Esophagus muscularis mucosa (tissue), 4 donors: ENCODE results near the gene HOMEZ. TPM values are rescaled to one million over a fixed set of nuclear protein-coding genes. Genes with fewer than 3 reads are reported as not detected.

Experiments used
- DNase-seq: peaks from one replicate; pipeline ENCODE4 v3.0.0-alpha.2; 2017; ENCODE audit errors: extremely low spot score
- H3K27ac ChIP-seq, 4 donors: fragments of 200-600 bp; sonication (generic); replicated peaks in 1 of 4; 1 replicate in 3 of 4; 2 replicates in 1 of 4; pipeline ENCODE4 v1.5.1; 2016 to 2019; ENCODE audit warnings: mild to moderate bottlenecking in 1 of 4
- H3K27me3 ChIP-seq, 4 donors: fragments of 200-600 bp; sonication (generic); one replicate each; pipeline versions ENCODE4 v1.5.1 to v1.6.0; 2016 to 2019
- H3K36me3 ChIP-seq, 4 donors: fragments of 200-600 bp; sonication (generic); one replicate each; pipeline ENCODE4 v1.5.1; 2016 to 2019
- H3K4me1 ChIP-seq, 4 donors: fragments of 200-600 bp; sonication (generic); one replicate each; pipeline ENCODE4 v1.5.1; 2016 to 2019
- H3K4me3 ChIP-seq, 4 donors: fragments of 200-600 bp; sonication (generic); 1 replicate in 2 of 4; 2 replicates in 2 of 4; pipeline ENCODE4 v1.5.1; 2016 to 2019; ENCODE audit warnings: mild to moderate bottlenecking in 4 of 4, moderate library complexity in 1 of 4
- H3K9me3 ChIP-seq, 4 donors: fragments of 200-600 bp; sonication (generic); 1 replicate in 3 of 4; 2 replicates in 1 of 4; pipeline ENCODE4 v1.5.1; 2016 to 2019
- EP300 ChIP-seq: sonication (generic); formaldehyde crosslinking; IDR thresholded peaks from one replicate; pipeline ENCODE4 v1.6.1; 2017; ENCODE audit warnings: antibody characterized with exemption
- POLR2A ChIP-seq: fragments of 450-650 bp; IDR thresholded peaks from one replicate; pipeline ENCODE4 v1.6.1; 2017; ENCODE audit warnings: antibody characterized with exemption, moderate library complexity, mild to moderate bottlenecking, low read depth
- POLR2AphosphoS5 ChIP-seq, 2 donors: sonication (generic); formaldehyde crosslinking; IDR thresholded peaks; one replicate each; pipeline ENCODE4 v1.6.1; 2017; ENCODE audit warnings: antibody characterized with exemption in 2 of 2
- WGBS: methylation state at CpG from one replicate; pipeline ENCODE4 v1.1.5; 2018; 5-methylcytosine and 5-hydroxymethylcytosine counted together
- intact Hi-C: fragments of 100-400 bp; cut with DNase I; formaldehyde crosslinking; loops from one replicate; pipeline ENCODE4 v1.15.1; 2023
- total RNA-seq, 4 donors: library from RNA; depleted of rRNA; stranded (reverse); fragments of >200 nt; gene quantifications; one replicate each; pipeline versions ENCODE4 v1.1.0 to v1.2.1, GENCODE V29; 2016
- TF ChIP-seq, protein P1 (sequence below), 3 experiments: fragments of 200-600 bp in 2 of 3; fragments of 450-650 bp in 1 of 3; sonication (generic) in 2 of 3; IDR thresholded peaks; one replicate each; pipeline ENCODE4 v1.5.1; 2017 to 2019; ENCODE audit warnings: antibody characterized with exemption in 3 of 3, mild to moderate bottlenecking in 2 of 3, moderate library complexity in 1 of 3

HOMEZ gene
- total RNA-seq, 4 donors from 2014 or later: 8.3 to 14.2 (median 12.4) TPM

DNA sequence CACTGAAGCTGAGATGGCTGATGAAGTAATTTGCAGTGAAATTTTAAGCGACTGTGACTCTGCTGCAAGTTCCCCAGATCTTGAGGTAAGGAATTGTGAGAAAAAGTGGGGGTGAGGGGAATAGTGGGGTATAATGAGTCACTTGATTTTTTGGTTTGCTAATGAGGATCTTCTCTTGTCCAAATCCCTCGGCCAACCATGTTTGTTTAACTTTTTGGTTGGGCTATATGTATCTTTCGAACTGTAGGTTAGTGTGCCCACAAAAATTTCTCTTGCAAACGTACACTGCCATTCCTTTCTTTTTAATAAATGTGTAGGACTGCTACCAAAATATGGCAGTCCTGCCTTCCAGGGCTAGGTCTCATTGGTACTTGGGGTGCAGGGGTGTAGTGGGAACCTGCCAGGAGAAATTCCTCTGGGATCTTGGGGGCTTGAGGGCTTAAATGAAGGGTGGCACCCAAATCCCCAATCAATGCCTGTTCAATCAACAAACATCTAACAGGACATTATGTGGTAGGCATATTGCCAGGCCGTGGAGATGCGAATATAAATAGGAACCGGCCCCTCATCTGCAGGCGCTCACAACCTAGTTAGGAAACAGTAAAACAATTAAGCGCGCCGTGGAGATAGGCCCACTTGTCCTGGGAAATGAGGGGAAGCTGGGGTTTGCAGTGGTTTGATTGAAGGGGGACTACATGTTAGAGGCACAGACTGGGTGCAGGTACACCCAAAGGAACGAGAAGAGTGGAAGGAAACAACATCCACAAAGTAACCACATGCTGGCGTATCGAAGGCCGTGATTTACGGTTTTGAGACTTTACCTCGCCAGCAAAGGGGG lies 34.0 kb upstream of the HOMEZ start:
- no peaks in the 10 kb centered on the region for H3K9me3 ChIP-seq
- WGBS: 89% methylated on average over 17 of the region's 17 CpGs
- H3K27ac ChIP-seq: peak overlapping the region; percentile 89 to 99 (median 98)
- peaks cover 15 to 27% (median 22%) of the 10 kb centered on the region in 4 donors for H3K36me3 ChIP-seq
- DNase-seq: no peak
- no peaks in the 10 kb centered on the region for H3K27me3 ChIP-seq
- peaks cover 16 to 36% (median 27%) of the 10 kb centered on the region in 4 donors for H3K4me1 ChIP-seq
- intact Hi-C loops: loop anchor here (5.0 to 10.0 kb wide), 2 partner anchors 237 to 395 kb away; partner anchors contain the start of genes PRMT5 and THTPA
- peak overlapping the region; percentile 87 to 99 (median 94) for H3K4me3 ChIP-seq
- TF ChIP-seq POLR2A (no peak), EP300 (no peak), POLR2AphosphoS5 (IDR thresholded peaks at IDR 0.05) (no peak)
- TF ChIP-seq, protein P1, sequence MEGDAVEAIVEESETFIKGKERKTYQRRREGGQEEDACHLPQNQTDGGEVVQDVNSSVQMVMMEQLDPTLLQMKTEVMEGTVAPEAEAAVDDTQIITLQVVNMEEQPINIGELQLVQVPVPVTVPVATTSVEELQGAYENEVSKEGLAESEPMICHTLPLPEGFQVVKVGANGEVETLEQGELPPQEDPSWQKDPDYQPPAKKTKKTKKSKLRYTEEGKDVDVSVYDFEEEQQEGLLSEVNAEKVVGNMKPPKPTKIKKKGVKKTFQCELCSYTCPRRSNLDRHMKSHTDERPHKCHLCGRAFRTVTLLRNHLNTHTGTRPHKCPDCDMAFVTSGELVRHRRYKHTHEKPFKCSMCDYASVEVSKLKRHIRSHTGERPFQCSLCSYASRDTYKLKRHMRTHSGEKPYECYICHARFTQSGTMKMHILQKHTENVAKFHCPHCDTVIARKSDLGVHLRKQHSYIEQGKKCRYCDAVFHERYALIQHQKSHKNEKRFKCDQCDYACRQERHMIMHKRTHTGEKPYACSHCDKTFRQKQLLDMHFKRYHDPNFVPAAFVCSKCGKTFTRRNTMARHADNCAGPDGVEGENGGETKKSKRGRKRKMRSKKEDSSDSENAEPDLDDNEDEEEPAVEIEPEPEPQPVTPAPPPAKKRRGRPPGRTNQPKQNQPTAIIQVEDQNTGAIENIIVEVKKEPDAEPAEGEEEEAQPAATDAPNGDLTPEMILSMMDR (IDR thresholded peaks at IDR 0.05): no peak

DNA sequence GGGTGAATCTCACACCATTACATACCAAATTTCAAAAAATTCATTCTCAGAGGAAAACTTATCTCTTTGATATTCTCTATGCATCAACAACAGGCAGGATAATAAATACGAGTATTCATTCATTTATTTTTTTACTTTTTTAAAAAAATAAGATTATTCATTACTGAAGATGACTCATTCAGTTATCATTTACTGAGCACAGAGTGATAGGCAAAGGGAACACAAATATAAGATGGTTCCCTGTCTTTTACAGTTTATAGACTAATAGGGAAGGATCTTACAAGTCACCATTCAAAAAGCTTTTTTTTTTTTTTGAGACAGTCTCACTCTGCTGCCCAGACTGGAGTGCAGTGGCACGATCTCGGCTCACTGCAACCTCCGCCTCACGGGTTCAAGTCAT lies 30.4 kb upstream of the HOMEZ start:
- Histone ChIP-seq H3K4me1 (peaks cover 0 to 8% (median 7%) of the 10 kb centered on the region in 4 donors), H3K9me3 (no peaks in the 10 kb centered on the region), H3K27me3 (no peaks in the 10 kb centered on the region), H3K4me3 (no peak overlapping the region), H3K36me3 (peaks cover under 1 to 15% (median 5%) of the 10 kb centered on the region in 4 donors), H3K27ac (no peak overlapping the region)
- no peak for DNase-seq
- intact Hi-C loops: loop anchor here (10.0 kb wide), 1 partner anchor 391 kb away; the partner anchor contains the start of gene PRMT5
- TF ChIP-seq EP300: no peak
- no peak for TF ChIP-seq POLR2AphosphoS5 (IDR thresholded peaks at IDR 0.05)
- TF ChIP-seq, protein P1 (IDR thresholded peaks at IDR 0.05): no peak
- WGBS: 88% methylated on average over 5 of the region's 5 CpGs

DNA sequence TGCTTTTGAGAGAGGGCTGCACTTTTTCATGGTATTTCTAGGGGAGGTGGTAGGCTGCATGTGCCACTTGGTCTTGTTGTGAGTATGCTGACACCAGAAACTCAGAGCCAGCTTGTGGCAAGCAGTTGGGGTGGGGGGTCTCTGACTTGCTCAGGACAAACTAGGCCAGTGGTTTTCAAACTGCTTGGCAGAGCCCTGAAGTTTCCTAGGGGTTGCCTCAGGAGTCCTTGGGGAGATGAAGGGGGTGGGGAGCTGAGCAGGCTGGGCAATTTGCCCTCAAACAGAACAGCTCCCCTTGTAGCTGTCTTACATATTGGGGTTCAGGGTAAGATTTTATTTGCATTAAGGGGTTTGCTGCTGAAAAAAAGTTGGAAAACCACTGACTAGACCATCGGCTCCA lies 24.6 kb upstream of the HOMEZ start:
- TF ChIP-seq, protein P1 (IDR thresholded peaks at IDR 0.05): no peak
- TF ChIP-seq POLR2AphosphoS5 (IDR thresholded peaks at IDR 0.05) (no peak), EP300 (no peak), POLR2A (no peak)
- no peaks in the 10 kb centered on the region for H3K9me3 ChIP-seq
- H3K4me1 ChIP-seq: peaks cover 28 to 42% (median 40%) of the 10 kb centered on the region in 4 donors
- no peak overlapping the region for H3K4me3 ChIP-seq
- peaks cover 10 to 46% (median 32%) of the 10 kb centered on the region in 4 donors for H3K36me3 ChIP-seq
- no peak overlapping the region for H3K27ac ChIP-seq
- WGBS: 75% methylated on average over 1 of the region's 1 CpG
- intact Hi-C loops: loop anchor here (10.0 kb wide), 1 partner anchor 386 kb away; the partner anchor contains the start of gene PRMT5
- DNase-seq: no peak
- H3K27me3 ChIP-seq: no peaks in the 10 kb centered on the region

DNA sequence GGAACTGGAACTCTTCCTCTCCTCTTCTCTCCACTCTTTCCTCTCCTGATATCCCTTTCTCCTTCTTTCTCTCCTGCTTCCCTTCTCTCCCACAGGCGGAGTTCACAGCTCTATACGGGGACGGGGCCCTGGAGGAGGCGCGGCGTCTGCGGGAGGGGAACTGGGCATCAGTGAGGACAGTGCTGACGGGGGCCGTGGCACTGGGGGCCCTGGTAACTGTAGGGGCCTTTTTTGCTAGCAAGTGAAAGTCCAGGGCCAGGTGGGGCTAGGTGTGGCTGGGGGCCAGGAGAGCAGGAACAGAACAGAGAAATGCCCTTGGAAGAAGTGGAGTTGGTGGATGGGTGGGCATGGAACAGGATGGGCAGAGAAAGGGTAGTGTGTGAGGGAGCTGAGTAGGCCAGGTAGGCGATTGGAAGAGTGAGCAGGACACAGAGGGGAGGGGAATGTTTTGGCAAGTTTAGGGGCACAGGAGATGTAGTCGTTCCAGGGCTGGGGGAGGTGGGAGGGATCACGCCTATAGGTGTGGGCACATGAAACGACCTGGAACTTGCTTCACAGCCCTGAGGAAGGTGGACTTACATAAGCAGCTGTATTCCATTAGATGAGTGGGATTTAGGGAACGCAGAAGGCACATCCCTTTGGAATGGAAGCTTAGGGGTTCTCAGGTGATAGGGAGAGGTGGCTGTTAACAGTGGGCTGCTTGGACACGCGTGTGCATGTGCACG lies 23.0 kb upstream of the HOMEZ start:
- 88% methylated on average over 17 of the region's 17 CpGs for WGBS

More for the DNA sequence above, 23.0 kb upstream of the HOMEZ start:
- DNase-seq: no peak
- peaks cover 10 to 46% (median 32%) of the 10 kb centered on the region in 4 donors for H3K36me3 ChIP-seq
- no peaks in the 10 kb centered on the region for H3K27me3 ChIP-seq
- intact Hi-C loops: loop anchor here (10.0 kb wide), 2 partner anchors 184 to 1136 kb away; partner anchors contain the start of gene SDR39U1
- H3K4me3 ChIP-seq: no peak overlapping the region
- peaks cover 31 to 46% (median 41%) of the 10 kb centered on the region in 4 donors for H3K4me1 ChIP-seq
- H3K27ac ChIP-seq: peak overlapping the region in 2 of 4 donors; percentile 91
- TF ChIP-seq, protein P1 (IDR thresholded peaks at IDR 0.05): no peak
- no peak for TF ChIP-seq POLR2AphosphoS5 (IDR thresholded peaks at IDR 0.05)
- no peak for TF ChIP-seq POLR2A
- TF ChIP-seq EP300: no peak
- no peaks in the 10 kb centered on the region for H3K9me3 ChIP-seq
